Spinal cord (tissue), 10 donors: ENCODE data around the gene SUSD4. TPM values are rescaled to one million over a fixed set of nuclear protein-coding genes. Genes with fewer than 3 reads are reported as not detected.

Experiments used
- DNase-seq, 6 donors: peaks; one replicate each; pipeline versions ENCODE4 v3.0.0 to v3.0.0-alpha.2; 2013 to 2015; ENCODE audit warnings: low spot score in 6 of 6, low read depth in 4 of 6
- H3K27ac ChIP-seq: one replicate; pipeline ENCODE4 v1.5.1; 2013; ENCODE audit warnings: low read depth, low read length, control low read depth
- H3K27me3 ChIP-seq: one replicate; pipeline ENCODE4 v1.6.1; 2013; ENCODE audit warnings: low read length; ENCODE audit not compliant: control insufficient read depth, insufficient read depth
- H3K36me3 ChIP-seq: one replicate; pipeline ENCODE4 v1.6.1; 2013; ENCODE audit warnings: low read length; ENCODE audit not compliant: control insufficient read depth, insufficient read depth
- H3K4me1 ChIP-seq: one replicate; pipeline ENCODE4 v1.6.1; 2013; ENCODE audit warnings: low read length; ENCODE audit not compliant: control insufficient read depth, insufficient read depth
- H3K4me3 ChIP-seq: one replicate; pipeline ENCODE4 v1.5.1; 2013; ENCODE audit warnings: low read depth, low read length, control low read depth
- H3K9me3 ChIP-seq: one replicate; pipeline ENCODE4 v1.6.1; 2013; ENCODE audit warnings: low read length; ENCODE audit not compliant: control insufficient read depth, insufficient read depth
- WGBS: methylation state at CpG from one replicate; pipeline ENCODE4 v1.1.5; 2013; ENCODE audit warnings: missing lambda C conversion rate; ENCODE audit not compliant: insufficient coverage; 5-methylcytosine and 5-hydroxymethylcytosine counted together
- polyA plus RNA-seq, 2 donors: library from polyadenylated mRNA; unstranded; fragments of 120-200 nt; gene quantifications; one replicate each; pipeline ENCODE4 v1.2.1, GENCODE V29; 2013; ENCODE audit not compliant: insufficient read length in 2 of 2
- total RNA-seq, 2 donors: library from RNA; depleted of rRNA in 1 of 2; stranded (reverse); fragments of 120-200 nt in 1 of 2; fragments of >200 nt in 1 of 2; gene quantifications; one replicate each; pipeline versions ENCODE4 v1.2.3 to v1.2.4, GENCODE V29; 2013 to 2014
- donor health status: healthy.

Gene SUSD4
- total and polyA plus RNA-seq, 4 donors, result 20.2 to 54.4 (median 42.8) TPM

DNA sequence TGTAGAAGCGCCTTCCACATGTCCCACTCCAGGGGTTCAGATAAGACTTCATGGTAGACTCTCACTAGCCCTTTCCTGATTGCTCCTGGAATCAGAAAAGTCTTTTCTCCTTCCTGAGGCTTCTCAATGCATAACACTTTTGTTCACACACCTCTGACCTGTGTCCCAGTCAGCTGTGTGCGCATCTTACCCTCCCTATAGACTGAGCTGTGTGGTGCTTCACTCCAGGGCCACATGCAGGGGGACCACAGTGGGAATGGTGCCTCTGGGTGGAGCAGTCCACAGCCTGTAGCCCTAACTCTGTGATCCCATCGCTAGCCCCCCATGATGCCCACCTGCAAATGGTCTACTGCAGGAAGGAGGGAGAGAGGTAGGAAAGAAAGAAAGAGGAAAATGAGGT lies 136.9 kb downstream of the SUSD4 start:
- H3K27ac ChIP-seq, result no peak overlapping the region
- H3K4me1 ChIP-seq, result peaks cover 3% of the 10 kb centered on the region
- no peaks in the 10 kb centered on the region for H3K9me3 ChIP-seq
- H3K4me3 ChIP-seq, result no peak overlapping the region
- 89% methylated on average over 2 of the region's 3 CpGs for WGBS
- no peak for DNase-seq
- H3K36me3 ChIP-seq, result peaks cover 19% of the 10 kb centered on the region
- H3K27me3 ChIP-seq, result no peaks in the 10 kb centered on the region

DNA sequence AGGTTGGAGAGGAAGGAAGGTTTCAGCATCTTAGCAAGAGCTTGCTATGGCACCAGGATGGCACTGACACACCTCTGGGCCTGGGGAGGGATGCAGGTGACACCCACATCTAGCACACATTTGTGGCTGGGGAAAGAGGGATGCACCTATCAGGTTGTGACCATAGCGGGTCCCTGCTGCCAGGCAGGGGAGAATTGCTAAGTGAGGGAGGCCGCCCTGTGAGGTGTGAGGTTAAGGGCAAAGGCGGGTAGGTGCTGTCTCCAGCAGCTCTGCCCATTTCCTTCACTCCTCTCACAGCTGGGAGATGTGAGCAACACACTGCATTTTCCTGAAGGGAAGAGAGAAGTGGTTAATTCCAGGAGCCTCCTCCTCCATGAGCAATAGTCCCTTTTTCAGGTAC lies 137.7 kb downstream of the SUSD4 start:
- H3K4me1 ChIP-seq, result peaks cover 3% of the 10 kb centered on the region
- no peak overlapping the region for H3K27ac ChIP-seq
- H3K36me3 ChIP-seq, result peaks cover 22% of the 10 kb centered on the region
- H3K27me3 ChIP-seq, result no peaks in the 10 kb centered on the region
- DNase-seq, result no peak
- H3K4me3 ChIP-seq, result no peak overlapping the region
- H3K9me3 ChIP-seq, result no peaks in the 10 kb centered on the region
- no CpG with 5 or more reads among the region's 3 CpGs for WGBS

DNA sequence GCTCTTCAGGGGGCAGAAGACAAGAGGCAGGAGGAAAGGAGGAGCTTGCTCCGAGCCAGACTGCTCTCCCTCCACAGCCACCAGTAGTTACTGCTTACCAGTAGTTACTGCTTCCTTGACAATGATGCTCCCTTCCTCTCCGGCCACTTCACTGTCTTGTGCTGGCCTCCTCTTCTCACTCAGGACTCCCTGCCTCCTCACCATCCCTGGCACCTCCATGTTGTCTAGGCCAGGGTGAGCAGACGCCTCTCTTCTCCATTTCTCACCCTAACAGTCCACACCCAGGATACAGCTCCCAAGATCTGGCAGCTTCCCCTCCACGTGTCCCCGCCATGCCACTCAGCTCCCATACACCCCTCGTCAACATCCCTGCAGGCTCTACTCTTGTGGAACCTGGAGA lies 138.5 kb downstream of the SUSD4 start:
- Histone ChIP-seq H3K4me1 (peaks cover 3% of the 10 kb centered on the region), H3K4me3 (no peak overlapping the region), H3K9me3 (no peaks in the 10 kb centered on the region), H3K27me3 (no peaks in the 10 kb centered on the region), H3K36me3 (peaks cover 22% of the 10 kb centered on the region), H3K27ac (no peak overlapping the region)
- 94% methylated on average over 3 of the region's 6 CpGs for WGBS
- DNase-seq, result no peak

DNA sequence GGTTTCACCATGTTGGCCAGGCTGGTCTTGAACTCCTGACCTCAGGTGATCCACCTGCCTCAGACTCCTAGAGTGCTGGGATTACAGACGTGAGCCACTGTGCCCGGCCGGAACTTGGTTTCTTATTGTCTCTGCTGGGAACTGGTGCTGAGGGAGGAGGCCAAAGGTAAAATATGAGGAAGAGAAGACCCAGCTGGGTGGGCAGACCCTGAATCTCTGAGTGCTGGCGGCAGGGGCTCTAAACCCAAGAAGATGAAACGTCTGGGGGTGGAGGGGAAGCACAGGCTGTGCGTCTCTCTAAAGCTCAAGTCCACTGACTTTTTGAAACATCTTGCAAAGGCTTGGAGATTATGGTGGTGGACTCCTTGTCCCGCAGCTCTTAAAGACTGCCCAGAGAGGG lies 138.9 kb downstream of the SUSD4 start:
- WGBS, result 93% methylated on average over 6 of the region's 7 CpGs
- peaks cover 24% of the 10 kb centered on the region for H3K36me3 ChIP-seq

DNA sequence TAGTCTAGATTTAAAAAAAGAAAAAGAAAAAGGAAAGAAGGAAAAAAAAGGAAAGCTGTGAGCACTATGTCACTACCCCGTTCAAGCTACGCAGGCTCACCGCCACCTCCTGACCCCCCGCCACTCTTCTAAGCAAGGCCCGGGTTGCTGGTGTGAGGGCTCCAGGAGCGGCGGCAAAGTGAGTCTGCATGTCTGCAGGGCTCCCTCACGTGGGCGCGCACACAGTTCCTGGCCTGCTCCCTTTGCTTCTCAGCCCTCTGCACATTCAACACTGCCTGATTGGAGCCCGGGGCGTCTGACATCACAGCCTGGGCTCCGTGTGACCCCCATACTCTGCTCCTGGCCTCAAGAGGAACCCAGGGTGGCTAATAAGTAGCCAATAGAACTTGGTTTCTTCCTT lies 139.5 kb downstream of the SUSD4 start:
- Histone ChIP-seq H3K4me3 (no peak overlapping the region), H3K4me1 (peaks cover 3% of the 10 kb centered on the region), H3K27ac (no peak overlapping the region), H3K36me3 (peaks cover 24% of the 10 kb centered on the region), H3K9me3 (peaks cover 3% of the 10 kb centered on the region), H3K27me3 (no peaks in the 10 kb centered on the region)
- no peak for DNase-seq
- 82% methylated on average over 12 of the region's 13 CpGs for WGBS

More for the DNA sequence above, 138.9 kb downstream of the SUSD4 start:
- no peak for DNase-seq
- no peak overlapping the region for H3K27ac ChIP-seq
- no peak overlapping the region for H3K4me3 ChIP-seq
- peaks cover 3% of the 10 kb centered on the region for H3K4me1 ChIP-seq
- H3K27me3 ChIP-seq, result no peaks in the 10 kb centered on the region
- H3K9me3 ChIP-seq, result no peaks in the 10 kb centered on the region

DNA sequence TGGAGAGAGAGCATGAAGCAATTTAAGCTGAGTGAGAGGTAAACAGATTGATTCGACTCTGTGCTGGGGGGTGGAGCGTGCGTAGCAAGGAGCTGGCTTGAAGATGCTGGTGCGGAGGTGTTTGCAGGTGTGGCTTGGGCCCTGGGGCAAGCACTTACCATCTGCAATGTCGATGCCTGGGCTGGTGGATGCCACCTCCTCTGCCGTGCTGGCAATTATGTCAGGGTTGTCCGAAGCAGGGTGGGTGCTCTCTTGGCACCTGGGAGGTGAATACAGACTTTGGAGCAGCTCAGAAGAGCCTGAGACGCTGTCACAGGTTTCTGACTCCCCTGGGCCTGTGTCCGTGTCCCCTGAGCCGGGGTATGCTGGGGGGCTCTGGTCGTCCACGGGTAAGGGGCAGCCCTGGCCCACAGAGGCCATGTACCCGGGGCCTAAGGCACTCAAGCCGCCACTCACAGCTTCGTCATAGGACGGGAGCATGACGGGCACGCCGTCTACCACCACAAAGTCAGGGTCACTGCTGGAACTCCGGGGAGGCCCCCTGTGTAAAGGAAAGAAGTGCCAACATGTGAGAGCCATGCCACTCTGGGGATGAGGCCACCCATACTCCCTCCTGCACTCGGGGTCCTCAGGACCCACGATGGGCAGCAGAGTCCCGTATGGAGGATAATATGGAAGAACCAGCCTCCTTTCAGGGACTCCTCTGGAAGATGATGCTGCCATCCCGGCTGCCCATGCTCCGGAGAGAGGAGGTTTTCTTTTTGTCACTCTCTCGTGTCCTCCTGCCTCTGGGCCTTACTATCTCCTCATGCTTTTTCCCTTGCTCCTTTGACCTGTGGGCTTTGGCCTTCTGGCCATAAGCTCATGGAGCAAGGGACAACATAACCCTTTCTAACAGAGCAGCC lies 140.6 kb downstream of the SUSD4 start:
- peaks cover 7% of the 10 kb centered on the region for H3K9me3 ChIP-seq
- H3K36me3 ChIP-seq, result peaks cover 24% of the 10 kb centered on the region
- 93% methylated on average over 24 of the region's 26 CpGs for WGBS
- peaks cover 3% of the 10 kb centered on the region for H3K4me1 ChIP-seq
- no peak overlapping the region for H3K27ac ChIP-seq
- H3K27me3 ChIP-seq, result no peaks in the 10 kb centered on the region
- no peak overlapping the region for H3K4me3 ChIP-seq
- DNase-seq, result no peak

DNA sequence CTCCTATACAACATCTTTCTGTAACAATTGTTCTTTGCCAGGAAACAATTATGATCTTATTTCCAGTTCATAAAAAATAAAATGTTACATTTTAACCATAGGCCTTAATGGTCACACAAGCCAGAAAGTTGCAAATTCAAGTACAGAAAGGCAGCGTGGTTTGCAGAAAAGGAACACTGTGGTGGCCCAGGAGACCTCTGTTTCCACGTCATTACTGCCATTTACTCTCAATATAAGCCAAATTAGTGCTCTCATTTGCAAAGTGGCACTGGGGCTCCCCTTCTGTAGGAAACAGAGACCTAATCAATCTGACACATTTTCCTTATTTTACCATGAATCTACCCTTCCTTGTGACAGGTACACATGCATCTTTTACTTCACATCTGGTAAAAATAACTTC lies 141.6 kb downstream of the SUSD4 start:
- Histone ChIP-seq H3K27ac (no peak overlapping the region), H3K4me3 (no peak overlapping the region), H3K9me3 (peaks cover 7% of the 10 kb centered on the region), H3K36me3 (peaks cover 16% of the 10 kb centered on the region), H3K27me3 (no peaks in the 10 kb centered on the region), H3K4me1 (peaks cover 3% of the 10 kb centered on the region)
- 56% methylated on average over 2 of the region's 2 CpGs for WGBS
- DNase-seq, result peak in 1 of 6 donors; percentile 62

DNA sequence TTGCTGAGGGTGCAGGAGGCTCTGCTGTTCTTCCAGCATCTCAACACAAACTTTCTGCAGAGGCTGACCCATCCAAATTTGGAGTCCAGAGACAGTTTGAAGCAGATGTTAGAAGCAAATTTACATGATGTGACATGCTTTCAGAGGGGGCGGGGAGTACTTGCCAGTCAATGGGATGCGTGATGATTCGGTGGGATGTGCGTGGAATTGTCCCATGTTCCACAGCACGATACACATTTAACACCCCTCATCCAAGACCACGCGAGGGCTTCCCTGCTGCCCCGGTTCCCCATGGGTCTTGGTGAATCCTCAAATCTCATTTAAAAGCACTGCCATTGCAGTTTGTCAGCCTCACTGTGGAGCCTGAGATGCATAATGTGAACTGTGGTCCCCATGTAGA lies 142.3 kb downstream of the SUSD4 start:
- Histone ChIP-seq H3K27me3 (no peaks in the 10 kb centered on the region), H3K9me3 (peaks cover 7% of the 10 kb centered on the region), H3K27ac (no peak overlapping the region), H3K4me3 (no peak overlapping the region), H3K4me1 (peaks cover 7% of the 10 kb centered on the region), H3K36me3 (peaks cover 16% of the 10 kb centered on the region)
- WGBS, result 93% methylated on average over 8 of the region's 8 CpGs
- DNase-seq, result no peak

DNA sequence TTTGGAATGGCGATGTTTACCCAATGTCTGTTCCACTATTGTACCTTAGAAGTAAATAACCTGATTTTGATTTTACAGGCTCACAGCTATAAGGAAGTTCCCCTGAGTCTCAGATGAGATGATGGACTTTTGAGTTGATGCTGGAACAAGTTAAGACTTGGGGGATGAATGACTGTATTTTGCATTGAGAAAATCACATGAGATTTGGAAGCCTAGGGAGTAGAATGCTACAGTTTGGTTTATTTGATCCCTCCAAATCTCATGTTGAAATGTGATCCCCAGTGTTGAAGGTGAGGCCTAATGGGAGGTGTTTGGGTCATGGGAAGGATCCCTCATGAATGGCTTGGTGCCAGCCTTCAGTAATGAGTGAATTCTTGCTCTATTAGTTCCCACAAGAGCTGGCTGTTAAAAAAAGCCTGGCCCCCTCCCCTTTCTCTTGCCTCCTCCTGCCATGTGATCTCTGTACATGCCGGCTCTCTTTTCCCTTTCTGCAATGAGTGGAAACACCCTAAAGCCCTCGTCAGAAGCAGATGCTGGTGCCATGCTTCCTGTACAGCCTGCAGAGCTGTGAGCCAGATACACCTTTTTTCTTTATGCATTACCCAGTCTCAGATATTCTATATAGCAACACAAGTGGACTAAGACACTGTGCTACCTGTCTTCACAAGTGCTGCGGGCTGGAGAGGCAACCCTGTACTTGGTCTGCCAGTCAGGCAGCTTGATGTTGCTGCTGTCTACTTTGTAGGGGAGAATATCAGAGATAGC lies 143.9 kb downstream of the SUSD4 start:
- H3K27ac ChIP-seq, result no peak overlapping the region
- DNase-seq, result no peak
- peaks cover 13% of the 10 kb centered on the region for H3K36me3 ChIP-seq
- peaks cover 11% of the 10 kb centered on the region for H3K4me1 ChIP-seq
- peaks cover 7% of the 10 kb centered on the region for H3K9me3 ChIP-seq
- WGBS, result 87% methylated on average over 2 of the region's 4 CpGs
- no peaks in the 10 kb centered on the region for H3K27me3 ChIP-seq
- H3K4me3 ChIP-seq, result no peak overlapping the region

DNA sequence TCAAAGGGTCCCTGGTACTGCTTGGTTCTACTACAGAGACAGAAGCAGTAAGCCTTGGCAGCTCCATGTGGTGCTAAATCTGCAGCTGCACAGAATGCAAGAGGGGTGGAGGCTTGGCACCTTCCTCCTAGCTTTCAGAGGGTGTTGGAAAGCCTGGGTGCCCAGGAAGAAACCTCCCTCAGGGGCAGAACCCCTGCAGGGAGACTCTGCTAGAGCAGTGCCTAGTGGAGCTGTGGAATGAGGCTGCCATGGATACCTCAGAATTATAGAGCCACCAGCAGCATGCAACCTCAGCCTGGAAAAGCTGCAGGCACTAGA lies 144.7 kb downstream of the SUSD4 start:
- Histone ChIP-seq H3K36me3 (peaks cover 10% of the 10 kb centered on the region), H3K4me1 (peaks cover 12% of the 10 kb centered on the region), H3K4me3 (no peak overlapping the region), H3K9me3 (peaks cover 7% of the 10 kb centered on the region), H3K27me3 (no peaks in the 10 kb centered on the region), H3K27ac (no peak overlapping the region)
- DNase-seq, result no peak
